GM12878 (cell line): ENCODE data around the gene TSPAN7. TPM values are rescaled to one million over a fixed set of nuclear protein-coding genes. Genes with fewer than 3 reads are reported as not detected.
A peak's percentile ranks its signal among the peaks of the same experiment; 100 is the strongest.

Experiments
- ATAC-seq: fragments of 200-7000 bp; cut with Tn5 transposase; 3 replicates; pipeline ENCODE4 v1.9.1; 2020; ENCODE audit warnings: mild to moderate bottlenecking, moderate library complexity
- Bru-seq: library from RNA; stranded (reverse); fragments of 400-500 nt; gene quantifications from one replicate; lab custom pipeline; 2021; lab: Mats Ljungman, UMichigan
- BruChase-seq, 2 experiments: library from RNA; stranded (reverse); fragments of 400-500 nt; gene quantifications; one replicate each; lab custom pipeline; 2021; lab: Mats Ljungman, UMichigan
- BruUV-seq: library from RNA; stranded (reverse); fragments of 400-500 nt; replicated peaks from 2 replicates; lab custom pipeline; 2021; lab: Mats Ljungman, UMichigan
- CTCF ChIA-PET: fragments of 300-600 bp; sonication (Branson Sonifier 250); formaldehyde crosslinking; extraction: SDS; loops from one replicate; lab custom pipeline; 2021; ENCODE audit warnings: inconsistent platforms; lab: Yijun Ruan, JAX
- POLR2A ChIA-PET: fragments of 350-600 bp; formaldehyde crosslinking; extraction: SDS; loops from one replicate; lab custom pipeline; 2021; ENCODE audit warnings: inconsistent platforms; lab: Charles Lee
- RAD21 ChIA-PET: fragments of 300-600 bp; sonication (Branson Sonifier 250); formaldehyde crosslinking; loops from one replicate; lab custom pipeline; 2023; ENCODE audit warnings: antibody characterized with exemption; ENCODE audit not compliant: unreplicated experiment; lab: Charles Lee
- SMC1A ChIA-PET: fragments of 300-600 bp; sonication (Branson Sonifier 250); formaldehyde crosslinking; loops from one replicate; lab custom pipeline; 2023; ENCODE audit not compliant: unreplicated experiment, uncharacterized antibody; lab: Charles Lee
- DNase-seq: peaks from one replicate; pipeline ENCODE4 v3.0.0-alpha.2; 2011; ENCODE audit warnings: low read depth, low spot score
- FAIRE-seq: peaks from 3 replicates; lab custom pipeline; 2011; peaks lifted over from hg19 to GRCh38; lab: Jason Lieb, UNC
- H2AFZ ChIP-seq: 2 replicates; pipeline ENCODE4 v1.6.0; 2011; ENCODE audit warnings: low read depth, low read length, control low read depth; ENCODE audit not compliant: control insufficient read depth
- H3K27ac ChIP-seq: 2 replicates; pipeline ENCODE4 v1.5.1; 2011; ENCODE audit warnings: control low read depth; ENCODE audit not compliant: control insufficient read depth, insufficient read depth
- H3K27me3 ChIP-seq, 2 experiments: replicated peaks in 1 of 2; 2 replicates each; pipeline versions ENCODE4 v1.6.0 to v1.6.1; 2011; ENCODE audit warnings: low read length in 1 of 2; ENCODE audit not compliant: control insufficient read depth in 2 of 2, insufficient read depth in 2 of 2
- H3K36me3 ChIP-seq, 2 experiments: 2 replicates each; pipeline ENCODE4 v1.5.1; 2011; ENCODE audit warnings: low read length in 1 of 2; ENCODE audit not compliant: control insufficient read depth in 2 of 2, insufficient read depth in 2 of 2
- H3K4me1 ChIP-seq: 2 replicates; pipeline ENCODE4 v1.6.1; 2011; ENCODE audit warnings: mild to moderate bottlenecking, low read length, moderate library complexity, mixed read lengths; ENCODE audit not compliant: control insufficient read depth, insufficient read depth
- H3K4me2 ChIP-seq: 2 replicates; pipeline ENCODE4 v1.6.0; 2011; ENCODE audit warnings: control low read depth; ENCODE audit not compliant: control insufficient read depth, insufficient read depth
- H3K4me3 ChIP-seq: fragments of 200-600 bp; sonication (generic); 2 replicates; pipeline ENCODE4 v1.5.1; 2016
- H3K79me2 ChIP-seq: 2 replicates; pipeline ENCODE4 v1.6.0; 2011; ENCODE audit warnings: low read length; ENCODE audit not compliant: control insufficient read depth, insufficient read depth
- H3K9ac ChIP-seq: 2 replicates; pipeline ENCODE4 v1.8.0; 2011; ENCODE audit warnings: low read length, control low read depth, mixed read lengths; ENCODE audit not compliant: control insufficient read depth, insufficient read depth
- H3K9me3 ChIP-seq: replicated peaks from 3 replicates; pipeline ENCODE4 v1.5.1; 2011; ENCODE audit warnings: mild to moderate bottlenecking, low read length; ENCODE audit not compliant: control insufficient read depth, insufficient read depth
- H4K20me1 ChIP-seq: 2 replicates; pipeline ENCODE4 v1.6.0; 2011; ENCODE audit not compliant: control insufficient read depth, insufficient read depth
- ATF7 ChIP-seq: fragments of 450-650 bp; IDR thresholded peaks from 2 replicates; pipeline ENCODE4 v1.6.1; 2016; ENCODE audit warnings: low read depth, mild to moderate bottlenecking
- CREM ChIP-seq: IDR thresholded peaks from 2 replicates; pipeline ENCODE4 v1.6.1; 2014; ENCODE audit warnings: antibody characterized with exemption, low read depth
- NR2F1 ChIP-seq: fragments of 450-650 bp; conservative IDR thresholded peaks from 2 replicates; pipeline ENCODE4 v1.6.1; 2017; ENCODE audit warnings: mild to moderate bottlenecking
- NRF1 ChIP-seq: conservative IDR thresholded peaks from 2 replicates; pipeline ENCODE4 v1.6.1; 2011; ENCODE audit warnings: mild to moderate bottlenecking, low read depth, low read length, improper control_type of control experiment
- RUNX3 ChIP-seq: IDR thresholded peaks from 2 replicates; pipeline ENCODE4 v1.6.1; 2012; ENCODE audit warnings: low read length, inconsistent platforms
- WGBS: methylation state at CpG from one replicate; pipeline ENCODE4 v1.1.6; 2016; ENCODE audit warnings: low lambda C conversion rate; ENCODE audit not compliant: insufficient replicate concordance, insufficient coverage; ENCODE audit errors: missing lambda C conversion rate; 5-methylcytosine and 5-hydroxymethylcytosine counted together
- in situ Hi-C: fragments of 300-500 bp; cut with MboI; formaldehyde crosslinking; loops from 9 replicates; pipeline ENCODE4 v1.14.3; 2018; ENCODE audit warnings: mixed read lengths
- intact Hi-C: fragments of 100-400 bp; cut with micrococcal nuclease; formaldehyde crosslinking; loops from one replicate; pipeline ENCODE4 v1.14.2; 2022; ENCODE audit not compliant: unreplicated experiment
- long read RNA-seq, 2 experiments: library from polyadenylated mRNA; unstranded; transcript quantifications; one replicate each; pipeline ENCODE4 v2.0.0, GENCODE V29; 2019 to 2020
- polyA minus RNA-seq, 3 experiments: library from RNA; depleted of rRNA, polyadenylated mRNA; stranded (reverse); fragments of >200 nt; gene quantifications; 2 replicates each; pipeline ENCODE4 v1.2.3, GENCODE V29; 2011
- polyA plus RNA-seq, 11 experiments: library from polyadenylated mRNA; depleted of rRNA in 4 of 11; unstranded in 6 of 11; stranded (reverse) in 5 of 11; fragments of >200 nt; fragmentation: Nextera tagmentation in 4 of 11; fragmentation: Illumina TruSeq in 1 of 11; extraction: Ambion mirVana in 4 of 11; extraction: Trizol in 1 of 11; gene quantifications; 1 replicate in 1 of 11; 2 replicates in 10 of 11; pipeline versions ENCODE4 v1.2.1 to v1.2.3, GENCODE V29; 2011 to 2016; ENCODE audit warnings: inconsistent platforms in 2 of 11, missing spikeins in 2 of 11, low read depth in 1 of 11
- total RNA-seq, 4 experiments: library from RNA; depleted of rRNA in 3 of 4; stranded (reverse); fragments of >200 nt in 3 of 4; fragmentation: Illumina TruSeq in 1 of 4; extraction: Trizol in 1 of 4; gene quantifications; 2 replicates each; pipeline versions ENCODE4 v1.2.1 to v1.2.3, GENCODE V29; 2013 to 2021

TSPAN7 gene, protein sequence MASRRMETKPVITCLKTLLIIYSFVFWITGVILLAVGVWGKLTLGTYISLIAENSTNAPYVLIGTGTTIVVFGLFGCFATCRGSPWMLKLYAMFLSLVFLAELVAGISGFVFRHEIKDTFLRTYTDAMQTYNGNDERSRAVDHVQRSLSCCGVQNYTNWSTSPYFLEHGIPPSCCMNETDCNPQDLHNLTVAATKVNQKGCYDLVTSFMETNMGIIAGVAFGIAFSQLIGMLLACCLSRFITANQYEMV
- total RNA-seq (2013; cell fraction: nucleolus; rRNA removed) = not detected in 2 replicates
- not detected in 2 replicates for total RNA-seq (2014; rRNA removed)
- not detected in 2 replicates for total RNA-seq (2014; rRNA removed; fragmentation: Illumina TruSeq; extraction: Trizol)
- total RNA-seq (2021) = 0.24 TPM in 1 of 2 replicates, not detected in the other
- polyA plus RNA-seq (2011; ENCODE audit: low read depth) = not detected
- 0.48 and 0.77 TPM in 2 replicates for polyA plus RNA-seq (2011; rRNA removed)
- polyA plus RNA-seq (2011; cell fraction: cytosol; rRNA removed) = 0.70 and 0.72 TPM in 2 replicates
- 0.23 and 0.76 TPM in 2 replicates for polyA plus RNA-seq (2011; cell fraction: nucleus; rRNA removed)
- 0.15 TPM in 1 of 2 replicates, not detected in the other for polyA plus RNA-seq (2012)
- polyA plus RNA-seq (2014; fragmentation: Illumina TruSeq; extraction: Trizol) = 0.04 and 0.19 TPM in 2 replicates
- under 1 TPM in 1 of 2 experiments, not detected in 1; 0.09 TPM for polyA plus RNA-seq (2014; fragmentation: Nextera tagmentation; extraction: Ambion mirVana)
- polyA plus RNA-seq (2014; rRNA removed) = 0.08 TPM in 1 of 2 replicates, not detected in the other
- polyA plus RNA-seq (2016; fragmentation: Nextera tagmentation; extraction: Ambion mirVana) = under 1 TPM; 0.19 to 0.38 TPM
- polyA minus RNA-seq (2011; rRNA and poly(A)+ RNA removed) = not detected in 2 replicates
- not detected in 2 replicates for polyA minus RNA-seq (2011; cell fraction: cytosol; rRNA and poly(A)+ RNA removed)
- polyA minus RNA-seq (2011; cell fraction: nucleus; rRNA and poly(A)+ RNA removed) = 0.12 and 0.48 TPM in 2 replicates
- Bru-seq, nascent RNA = percentile 20 among the genes with signal in this experiment
- percentile 6 among the genes with signal in this experiment for BruChase-seq, experiment 1, labeled RNA remaining after a 6-hour chase
- BruChase-seq, experiment 2, labeled RNA remaining after a 2-hour chase = not detected
- long read RNA-seq, experiment 1, partial matches to known transcripts = 0 of 2 reads
- long read RNA-seq, experiment 1, other reads (novel, unspliced or antisense) = 2 of 2 reads
- long read RNA-seq, experiment 2 = 0 reads

DNA sequence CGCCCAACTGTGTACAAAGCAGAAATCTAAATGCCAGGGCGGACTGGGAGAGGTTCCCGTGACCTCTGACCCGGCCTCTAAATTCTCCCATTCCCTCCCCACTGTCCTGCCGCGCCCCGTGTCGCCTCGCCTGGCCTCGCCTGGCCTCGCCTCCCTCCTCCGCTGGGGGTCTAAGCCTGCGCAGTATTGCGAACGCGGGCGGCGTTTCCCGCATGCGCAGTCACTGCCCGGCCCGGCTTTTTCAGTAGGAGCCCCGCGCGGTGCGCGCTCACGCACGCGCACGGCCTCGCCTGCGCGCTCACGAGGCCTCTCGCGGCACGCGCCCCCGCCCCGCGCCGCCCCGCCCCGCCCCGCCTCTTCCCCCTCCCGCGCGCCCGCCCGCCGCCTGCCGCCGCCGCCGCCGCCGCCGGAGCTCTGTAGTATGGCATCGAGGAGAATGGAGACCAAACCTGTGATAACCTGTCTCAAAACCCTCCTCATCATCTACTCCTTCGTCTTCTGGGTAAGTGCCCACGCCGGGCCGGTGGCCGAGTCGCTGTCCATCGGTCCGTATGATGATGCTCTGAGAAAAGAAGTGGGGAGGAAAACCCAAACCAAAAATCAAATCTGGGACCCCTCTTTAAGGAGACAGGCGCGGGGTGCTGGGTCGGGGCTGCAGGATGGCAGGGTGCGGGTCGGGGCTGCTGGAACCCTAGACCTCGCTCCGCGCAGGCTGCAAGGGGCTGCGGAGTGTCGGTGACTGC lies at the start of gene TSPAN7:
Gene TSPAN7 (plus strand): TSS at position 417 of the 743 bp plus-strand sequence. CDS start 5 bp downstream, at position 422.
- no peak within 1 kb of the TSS for H3K9ac ChIP-seq
- BruUV-seq = no TSS peak

More for the DNA sequence above, at the start of gene TSPAN7:
- WGBS = 40% methylated on average over 38 of the region's 78 CpGs
- Histone ChIP-seq H3K4me2 (peak within 1 kb of the TSS; percentile 66; the same call in 1 of the 2 replicates), H3K27me3 (no peaks in the 10 kb centered on the region; a peak in 1 of 4 replicates), H3K36me3 (no peaks in the 10 kb centered on the region), H2AFZ (peak within 1 kb of the TSS; percentile 41; the same call in 1 of the 2 replicates), H3K79me2 (no peaks in the 10 kb centered on the region), H3K4me1 (no peaks in the 10 kb centered on the region), H3K4me3 (no peak within 1 kb of the TSS; the same call in 1 of the 2 replicates), H3K27ac (no peak within 1 kb of the TSS), H4K20me1 (no peaks in the 10 kb centered on the region), H3K9me3 (no peaks in the 10 kb centered on the region)
- intact Hi-C loops = no loop called here
- ATAC-seq (peak; percentile 80), DNase-seq (no peak), FAIRE-seq (no peak)
- TF ChIP-seq ATF7 = no peak
- no peak for TF ChIP-seq RUNX3
- TF ChIP-seq NRF1 = 0 out of 2 replicates have a peak, but pooled peaks have one; percentile 20
- no peak for TF ChIP-seq CREM
- TF ChIP-seq NR2F1 = peak; percentile 53; the same call in 1 of the 2 replicates
- ChIA-PET RAD21 (no interaction called here), POLR2A (no interaction called here), CTCF (interaction anchor here (0.8 kb wide), 1 partner anchor 31 kb away, joined by 4 read pairs; no protein-coding TSS in a partner anchor), SMC1A (interaction anchor here (1.2 kb wide), 1 partner anchor 54 kb away, joined by 3 read pairs; no protein-coding TSS in a partner anchor)
- in situ Hi-C loops = no loop called here
